Astrocyte (in vitro differentiated cells and primary cell): ENCODE results near the gene SERPINB6. TPM values are rescaled to one million over a fixed set of nuclear protein-coding genes. Genes with fewer than 3 reads are reported as not detected.

Source experiments
- DNase-seq: peaks from one replicate; pipeline ENCODE4 v3.0.0-alpha.2; 2010; ENCODE audit warnings: low read depth
- FAIRE-seq: peaks from 2 replicates; lab custom pipeline; 2011; peaks lifted over from hg19 to GRCh38; lab: Jason Lieb, UNC
- H2AFZ ChIP-seq: 2 replicates; pipeline ENCODE4 v1.6.0; 2012; ENCODE audit warnings: low read depth, low read length, inconsistent platforms
- H3K27ac ChIP-seq: 2 replicates; pipeline ENCODE4 v1.5.1; 2011; ENCODE audit warnings: low read depth, low read length, inconsistent platforms
- H3K27me3 ChIP-seq: 2 replicates; pipeline ENCODE4 v1.6.0; 2011; ENCODE audit warnings: low read length, inconsistent platforms; ENCODE audit not compliant: insufficient read depth
- H3K36me3 ChIP-seq: 2 replicates; pipeline ENCODE4 v1.5.1; 2011; ENCODE audit warnings: low read length, inconsistent platforms; ENCODE audit not compliant: insufficient read depth
- H3K4me1 ChIP-seq: 2 replicates; pipeline ENCODE4 v1.5.1; 2011; ENCODE audit warnings: low read length, inconsistent platforms; ENCODE audit not compliant: insufficient read depth
- H3K4me2 ChIP-seq: 2 replicates; pipeline ENCODE4 v1.6.0; 2012; ENCODE audit warnings: low read length, inconsistent platforms
- H3K4me3 ChIP-seq: 2 replicates; pipeline ENCODE4 v1.5.1; 2011; ENCODE audit warnings: low read depth, mild to moderate bottlenecking, low read length, inconsistent platforms; ENCODE audit not compliant: insufficient read depth
- H3K79me2 ChIP-seq: 2 replicates; pipeline ENCODE4 v1.6.0; 2012; ENCODE audit warnings: mild to moderate bottlenecking, low read length, inconsistent platforms; ENCODE audit not compliant: insufficient read depth
- H3K9ac ChIP-seq: 2 replicates; pipeline ENCODE4 v1.6.0; 2012; ENCODE audit warnings: mild to moderate bottlenecking, low read length, inconsistent platforms
- H3K9me3 ChIP-seq: 2 replicates; pipeline ENCODE4 v1.5.1; 2012; ENCODE audit warnings: low read depth, mild to moderate bottlenecking, low read length, inconsistent platforms; ENCODE audit not compliant: insufficient read depth
- H4K20me1 ChIP-seq: 2 replicates; pipeline ENCODE4 v1.6.0; 2012; ENCODE audit warnings: low read length, inconsistent platforms; ENCODE audit not compliant: insufficient read depth
- H3K27ac Mint-ChIP-seq: one replicate; pipeline ENCODE4 v1.8.0; 2021; ENCODE audit warnings: mild to moderate bottlenecking, mixed read lengths; ENCODE audit not compliant: unreplicated experiment
- H3K27me3 Mint-ChIP-seq: one replicate; pipeline ENCODE4 v1.8.0; 2021; ENCODE audit warnings: low read depth, mixed read lengths; ENCODE audit not compliant: unreplicated experiment
- H3K36me3 Mint-ChIP-seq: one replicate; pipeline ENCODE4 v1.8.0; 2021; ENCODE audit warnings: low read depth, mixed read lengths; ENCODE audit not compliant: unreplicated experiment
- H3K4me1 Mint-ChIP-seq: one replicate; pipeline ENCODE4 v1.8.0; 2021; ENCODE audit warnings: low read depth, mixed read lengths; ENCODE audit not compliant: unreplicated experiment
- H3K4me3 Mint-ChIP-seq: one replicate; pipeline ENCODE4 v1.8.0; 2021; ENCODE audit warnings: mild to moderate bottlenecking, moderate library complexity, mixed read lengths; ENCODE audit not compliant: unreplicated experiment
- H3K9me3 Mint-ChIP-seq: one replicate; pipeline ENCODE4 v1.8.0; 2021; ENCODE audit warnings: mild to moderate bottlenecking, mixed read lengths; ENCODE audit not compliant: unreplicated experiment
- CTCF ChIP-seq: IDR thresholded peaks from 2 replicates; pipeline ENCODE4 v1.5.1; 2011; ENCODE audit warnings: low read depth, mild to moderate bottlenecking, inconsistent platforms, low read length, moderate library complexity; ENCODE audit not compliant: insufficient read depth
- EZH2 ChIP-seq: IDR thresholded peaks from 2 replicates; pipeline ENCODE4 v1.6.1; 2012; ENCODE audit warnings: mild to moderate bottlenecking, low read length, inconsistent platforms; ENCODE audit not compliant: insufficient read depth
- total RNA-seq: library from RNA; stranded (reverse); gene quantifications from 2 replicates; pipeline ENCODE4 v1.2.1, GENCODE V29; 2021

SERPINB6 gene
- total RNA-seq, 1 donor from 2014 or later, result 68.4 TPM

- Histone ChIP-seq H2AFZ (no peak overlapping the region), H3K4me2 (no peak overlapping the region), H3K36me3 (peaks cover 16% of the 10 kb centered on the region), H3K4me1 (peaks cover 5% of the 10 kb centered on the region), H3K9ac (no peak overlapping the region), H3K27ac (no peak overlapping the region), H3K4me3 (no peak overlapping the region), H3K27me3 (no peaks in the 10 kb centered on the region), H4K20me1 (no peaks in the 10 kb centered on the region), H3K79me2 (no peaks in the 10 kb centered on the region), H3K9me3 (peaks cover 5% of the 10 kb centered on the region)
- Mint-ChIP-seq H3K27ac (no peak overlapping the region), H3K36me3 (peaks cover 49% of the 10 kb centered on the region), H3K4me3 (no peak overlapping the region), H3K27me3 (no peaks in the 10 kb centered on the region), H3K9me3 (peaks cover 22% of the 10 kb centered on the region), H3K4me1 (peaks cover 5% of the 10 kb centered on the region)
- no peak for FAIRE-seq
- no peak for TF ChIP-seq EZH2
- no peak for TF ChIP-seq CTCF
- DNase-seq, result no peak
Observed at GRCh38 chr6:3015144-3015543, 43.8 kb upstream of the SERPINB6 start.

DNA sequence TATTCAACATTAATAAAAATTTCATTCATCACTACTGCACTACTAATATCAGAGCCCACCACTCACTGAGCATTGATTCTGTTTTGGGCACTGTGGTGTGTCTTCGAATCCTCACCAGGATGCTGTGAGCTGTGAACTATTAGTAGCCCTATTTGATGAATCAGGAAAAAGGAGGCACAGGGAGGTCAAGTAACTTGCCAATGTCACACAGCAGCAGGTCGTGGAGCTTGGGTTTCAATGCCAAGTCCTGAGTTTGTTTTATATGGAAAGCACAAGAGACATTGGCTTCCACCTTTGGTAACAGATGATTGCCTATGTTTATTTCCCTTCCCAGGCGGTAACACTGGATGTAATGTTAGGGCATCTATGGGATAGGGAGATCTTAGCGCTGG is 43.3 kb upstream of the SERPINB6 start:
- TF ChIP-seq CTCF (no peak), EZH2 (no peak)
- Mint-ChIP-seq H3K9me3 (peaks cover 22% of the 10 kb centered on the region), H3K4me3 (no peak overlapping the region), H3K27ac (no peak overlapping the region), H3K4me1 (peaks cover 5% of the 10 kb centered on the region), H3K36me3 (peaks cover 52% of the 10 kb centered on the region), H3K27me3 (no peaks in the 10 kb centered on the region)
- Histone ChIP-seq H3K9me3 (peaks cover 5% of the 10 kb centered on the region), H3K27ac (no peak overlapping the region), H3K9ac (no peak overlapping the region), H3K4me3 (no peak overlapping the region), H3K27me3 (no peaks in the 10 kb centered on the region), H2AFZ (no peak overlapping the region), H3K4me2 (no peak overlapping the region), H3K36me3 (peaks cover 16% of the 10 kb centered on the region), H3K4me1 (peaks cover 8% of the 10 kb centered on the region), H4K20me1 (no peaks in the 10 kb centered on the region), H3K79me2 (no peaks in the 10 kb centered on the region)
- DNase-seq (no peak), FAIRE-seq (no peak)

DNA sequence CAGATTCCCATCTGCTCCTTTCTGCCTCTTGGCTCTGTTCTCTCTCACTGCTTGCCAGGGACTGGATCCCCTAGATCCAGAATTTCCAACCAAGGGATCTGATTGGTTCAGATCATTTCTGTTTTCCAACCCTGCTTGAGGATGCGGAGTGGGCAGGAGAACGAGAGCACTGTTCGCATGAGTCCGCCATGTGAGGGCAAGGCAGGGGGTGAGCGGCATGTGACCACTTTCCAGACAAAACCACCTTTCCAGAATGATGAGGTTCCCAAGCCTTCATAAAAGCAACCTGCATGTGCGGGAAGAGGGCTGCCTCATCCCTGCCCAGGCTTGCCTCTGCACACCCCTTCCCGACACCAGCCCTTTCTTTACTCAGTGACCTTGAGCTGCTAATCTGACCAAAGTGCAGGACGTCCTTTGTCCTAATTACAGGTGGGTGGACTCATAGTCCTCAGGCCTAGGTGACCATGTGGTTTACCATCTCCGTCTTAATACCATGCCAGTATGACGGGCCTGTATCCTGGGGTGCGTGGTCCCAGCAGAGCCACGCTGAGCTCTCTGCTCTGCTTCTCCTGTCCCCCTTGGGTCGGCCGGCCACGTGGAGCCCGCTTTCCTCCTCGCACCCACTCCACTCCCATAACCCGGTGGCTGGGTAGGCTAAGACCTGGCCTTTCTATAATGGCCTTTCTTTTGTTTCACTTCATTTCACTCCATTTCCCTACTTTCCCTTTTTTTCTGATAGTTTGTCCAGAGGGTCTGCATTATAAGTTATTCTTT is 42.7 kb upstream of the SERPINB6 start:
- Histone ChIP-seq H3K79me2 (no peaks in the 10 kb centered on the region), H3K9ac (no peak overlapping the region), H2AFZ (no peak overlapping the region), H3K4me3 (no peak overlapping the region), H3K36me3 (peaks cover 16% of the 10 kb centered on the region), H3K4me1 (peaks cover 8% of the 10 kb centered on the region), H4K20me1 (no peaks in the 10 kb centered on the region), H3K27ac (no peak overlapping the region), H3K9me3 (peaks cover 5% of the 10 kb centered on the region), H3K4me2 (no peak overlapping the region), H3K27me3 (no peaks in the 10 kb centered on the region)
- TF ChIP-seq CTCF, result no peak
- no peak for TF ChIP-seq EZH2
- Mint-ChIP-seq H3K9me3 (peaks cover 22% of the 10 kb centered on the region), H3K27me3 (no peaks in the 10 kb centered on the region), H3K27ac (no peak overlapping the region), H3K4me3 (no peak overlapping the region), H3K36me3 (peaks cover 54% of the 10 kb centered on the region), H3K4me1 (peaks cover 5% of the 10 kb centered on the region)
- DNase-seq (no peak), FAIRE-seq (no peak)
